ENCODE results near the gene RBMXL2.

RBMXL2 gene

DNA sequence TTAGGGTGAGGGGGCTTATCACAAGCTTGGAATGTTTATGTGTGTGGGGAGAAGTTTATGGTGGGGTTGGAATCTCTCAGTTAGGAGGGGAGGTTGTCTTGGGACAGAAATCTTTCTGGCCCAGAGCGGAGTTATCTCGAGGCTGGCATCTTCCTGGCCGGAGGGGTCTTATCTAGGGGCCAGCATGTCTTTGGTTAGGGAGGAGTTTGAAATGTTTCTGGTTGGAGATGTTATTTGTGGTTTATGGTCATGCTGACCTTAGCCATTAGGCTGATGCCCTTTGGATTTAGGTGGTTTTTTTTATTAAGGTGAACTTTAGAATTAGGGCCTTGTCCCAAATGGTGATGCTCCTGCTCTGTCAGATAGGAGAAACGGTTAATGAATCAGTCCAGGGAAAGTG is 7.9 kb upstream of the RBMXL2 start:
- no peak overlapping the region for H3K4me3 ChIP-seq (ENCODE audit: low read depth in 1 of 2, low read length in 2 of 2)
- no peak overlapping the region for H3K9ac ChIP-seq (ENCODE audit: low read depth in 1 of 2, low read length in 2 of 2)
- H3K27me3 ChIP-seq (ENCODE audit: control insufficient read depth in 1 of 2, insufficient read depth in 2 of 2, low read length in 2 of 2): no peaks in the 10 kb centered on the region
- H3K36me3 ChIP-seq (ENCODE audit: control insufficient read depth in 1 of 2, insufficient read depth in 2 of 2, low read length in 2 of 2): no peaks in the 10 kb centered on the region
- H3K4me1 ChIP-seq (ENCODE audit: control insufficient read depth in 1 of 2, insufficient read depth in 2 of 2, low read length in 2 of 2): no peaks in the 10 kb centered on the region
- no peaks in the 10 kb centered on the region for H3K9me3 ChIP-seq (ENCODE audit: control insufficient read depth in 1 of 2, low read length in 2 of 2)
- no peak overlapping the region for H3K27ac ChIP-seq (ENCODE audit: low read depth, low read length)

DNA sequence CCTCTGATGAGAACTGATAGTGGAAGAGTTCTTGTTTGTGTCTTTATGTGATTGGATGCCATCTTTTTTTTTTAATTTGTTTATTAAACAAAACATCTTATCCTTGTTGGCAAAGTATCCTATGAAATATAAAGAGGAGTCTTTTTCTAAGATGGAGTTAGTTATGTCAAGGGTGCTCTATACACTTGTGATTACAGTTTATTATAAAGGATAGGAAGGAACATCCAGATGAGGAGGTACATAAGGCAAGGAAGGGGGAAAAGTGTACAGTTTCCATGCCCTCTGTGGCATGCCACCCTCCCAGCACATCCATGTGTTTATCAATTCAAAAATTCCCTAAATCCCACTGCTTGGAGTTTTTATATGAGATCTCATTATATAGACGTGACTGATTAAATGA is 7.4 kb upstream of the RBMXL2 start:
- Histone ChIP-seq H3K27me3 (ENCODE audit: control insufficient read depth in 1 of 2, insufficient read depth in 2 of 2, low read length in 2 of 2) (no peaks in the 10 kb centered on the region), H3K4me3 (ENCODE audit: low read depth in 1 of 2, low read length in 2 of 2) (no peak overlapping the region), H3K27ac (ENCODE audit: low read depth, low read length) (no peak overlapping the region), H3K9ac (ENCODE audit: low read depth in 1 of 2, low read length in 2 of 2) (no peak overlapping the region), H3K9me3 (ENCODE audit: control insufficient read depth in 1 of 2, low read length in 2 of 2) (no peaks in the 10 kb centered on the region), H3K36me3 (ENCODE audit: control insufficient read depth in 1 of 2, insufficient read depth in 2 of 2, low read length in 2 of 2) (no peaks in the 10 kb centered on the region), H3K4me1 (ENCODE audit: control insufficient read depth in 1 of 2, insufficient read depth in 2 of 2, low read length in 2 of 2) (no peaks in the 10 kb centered on the region)

DNA sequence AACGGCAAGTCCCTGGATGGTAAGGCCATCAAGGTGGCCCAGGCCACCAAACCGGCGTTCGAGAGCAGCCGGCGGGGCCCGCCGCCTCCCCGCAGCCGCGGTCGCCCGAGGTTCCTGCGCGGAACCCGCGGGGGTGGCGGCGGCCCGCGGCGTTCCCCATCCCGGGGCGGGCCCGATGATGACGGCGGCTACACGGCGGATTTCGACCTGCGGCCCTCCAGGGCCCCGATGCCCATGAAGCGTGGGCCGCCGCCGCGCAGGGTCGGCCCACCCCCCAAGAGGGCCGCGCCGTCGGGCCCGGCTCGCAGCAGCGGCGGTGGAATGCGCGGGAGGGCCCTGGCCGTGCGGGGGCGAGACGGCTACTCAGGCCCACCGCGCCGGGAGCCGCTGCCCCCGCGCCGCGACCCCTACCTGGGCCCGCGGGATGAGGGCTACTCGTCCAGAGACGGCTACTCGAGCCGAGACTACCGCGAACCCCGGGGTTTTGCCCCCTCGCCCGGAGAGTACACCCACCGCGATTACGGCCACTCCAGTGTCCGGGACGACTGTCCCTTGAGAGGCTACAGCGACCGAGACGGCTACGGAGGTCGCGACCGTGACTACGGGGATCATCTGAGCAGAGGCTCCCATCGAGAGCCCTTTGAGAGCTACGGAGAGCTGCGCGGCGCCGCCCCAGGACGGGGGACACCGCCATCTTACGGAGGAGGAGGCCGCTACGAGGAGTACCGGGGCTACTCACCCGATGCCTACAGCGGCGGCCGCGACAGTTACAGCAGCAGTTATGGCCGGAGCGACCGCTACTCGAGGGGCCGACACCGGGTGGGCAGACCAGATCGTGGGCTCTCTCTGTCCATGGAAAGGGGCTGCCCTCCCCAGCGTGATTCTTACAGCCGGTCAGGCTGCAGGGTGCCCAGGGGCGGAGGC is 792 bp downstream of the RBMXL2 start:
- H3K27me3 ChIP-seq (ENCODE audit: control insufficient read depth in 1 of 2, insufficient read depth in 2 of 2, low read length in 2 of 2): no peaks in the 10 kb centered on the region
- H3K4me3 ChIP-seq (ENCODE audit: low read depth in 1 of 2, low read length in 2 of 2): no peak overlapping the region
- no peaks in the 10 kb centered on the region for H3K4me1 ChIP-seq (ENCODE audit: control insufficient read depth in 1 of 2, insufficient read depth in 2 of 2, low read length in 2 of 2)
- H3K9ac ChIP-seq (ENCODE audit: low read depth in 1 of 2, low read length in 2 of 2): no peak overlapping the region
- H3K9me3 ChIP-seq (ENCODE audit: control insufficient read depth in 1 of 2, low read length in 2 of 2): no peaks in the 10 kb centered on the region
- H3K27ac ChIP-seq (ENCODE audit: low read depth, low read length): no peak overlapping the region
- H3K36me3 ChIP-seq (ENCODE audit: control insufficient read depth in 1 of 2, insufficient read depth in 2 of 2, low read length in 2 of 2): no peaks in the 10 kb centered on the region

DNA sequence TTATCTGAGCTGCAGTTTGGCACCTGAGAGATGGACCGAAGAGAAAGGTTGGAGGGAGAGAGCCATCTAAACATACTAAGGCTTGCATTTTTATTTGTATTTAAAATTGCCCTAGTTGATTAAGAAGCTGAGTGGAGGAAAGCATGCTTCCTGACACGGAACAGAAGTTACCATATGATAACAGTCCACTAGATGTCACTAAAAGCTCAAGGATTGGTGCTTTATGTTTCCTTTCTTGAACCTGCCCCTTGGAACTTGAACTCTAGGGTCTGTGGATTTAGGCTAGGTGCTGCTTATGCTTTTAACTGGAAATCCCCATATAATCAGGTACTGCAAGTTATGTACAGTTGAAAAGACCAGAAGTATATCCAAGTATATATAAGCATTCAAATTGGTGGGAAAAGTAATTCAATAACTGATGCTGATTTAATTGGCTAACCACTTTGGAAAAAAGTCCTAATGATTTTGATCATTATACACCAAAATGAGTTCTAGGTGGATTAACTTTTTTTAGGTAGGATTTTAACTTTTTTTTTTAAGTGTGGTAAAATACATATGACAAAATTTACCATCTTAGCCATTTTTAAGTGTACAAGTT is 9.5 kb downstream of the RBMXL2 start:
- no peak overlapping the region for H3K9ac ChIP-seq (ENCODE audit: low read depth in 1 of 2, low read length in 2 of 2)
- no peaks in the 10 kb centered on the region for H3K9me3 ChIP-seq (ENCODE audit: control insufficient read depth in 1 of 2, low read length in 2 of 2)
- no peak overlapping the region for H3K27ac ChIP-seq (ENCODE audit: low read depth, low read length)
- no peaks in the 10 kb centered on the region for H3K27me3 ChIP-seq (ENCODE audit: control insufficient read depth in 1 of 2, insufficient read depth in 2 of 2, low read length in 2 of 2)
- H3K36me3 ChIP-seq (ENCODE audit: control insufficient read depth in 1 of 2, insufficient read depth in 2 of 2, low read length in 2 of 2): no peaks in the 10 kb centered on the region
- H3K4me1 ChIP-seq (ENCODE audit: control insufficient read depth in 1 of 2, insufficient read depth in 2 of 2, low read length in 2 of 2): no peaks in the 10 kb centered on the region
- H3K4me3 ChIP-seq (ENCODE audit: low read depth in 1 of 2, low read length in 2 of 2): no peak overlapping the region

DNA sequence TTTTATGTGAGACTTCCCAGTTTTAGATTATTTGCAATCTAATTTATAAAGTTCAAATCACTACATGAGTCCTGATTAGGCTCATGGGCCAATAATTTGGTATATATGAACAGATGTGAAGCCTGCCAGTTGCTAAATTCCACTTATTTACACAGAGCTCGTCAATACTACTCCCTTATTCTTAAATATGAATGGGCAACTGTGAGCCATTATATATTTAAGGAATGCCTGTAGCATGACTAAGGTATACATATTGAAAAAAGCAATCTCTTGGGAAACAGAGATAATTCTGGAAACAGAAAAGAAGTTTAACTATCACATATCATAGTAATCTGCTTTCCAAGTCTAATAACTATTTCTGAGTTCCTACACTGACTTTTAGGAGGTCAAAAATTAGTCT is 27.0 kb downstream of the RBMXL2 start:
- Histone ChIP-seq H3K27ac (ENCODE audit: low read depth, low read length) (no peak overlapping the region), H3K4me1 (ENCODE audit: control insufficient read depth in 1 of 2, insufficient read depth in 2 of 2, low read length in 2 of 2) (no peaks in the 10 kb centered on the region), H3K9me3 (ENCODE audit: control insufficient read depth in 1 of 2, low read length in 2 of 2) (no peaks in the 10 kb centered on the region), H3K27me3 (ENCODE audit: control insufficient read depth in 1 of 2, insufficient read depth in 2 of 2, low read length in 2 of 2) (no peaks in the 10 kb centered on the region), H3K4me3 (ENCODE audit: low read depth in 1 of 2, low read length in 2 of 2) (no peak overlapping the region), H3K9ac (ENCODE audit: low read depth in 1 of 2, low read length in 2 of 2) (no peak overlapping the region), H3K36me3 (ENCODE audit: control insufficient read depth in 1 of 2, insufficient read depth in 2 of 2, low read length in 2 of 2) (no peaks in the 10 kb centered on the region)

DNA sequence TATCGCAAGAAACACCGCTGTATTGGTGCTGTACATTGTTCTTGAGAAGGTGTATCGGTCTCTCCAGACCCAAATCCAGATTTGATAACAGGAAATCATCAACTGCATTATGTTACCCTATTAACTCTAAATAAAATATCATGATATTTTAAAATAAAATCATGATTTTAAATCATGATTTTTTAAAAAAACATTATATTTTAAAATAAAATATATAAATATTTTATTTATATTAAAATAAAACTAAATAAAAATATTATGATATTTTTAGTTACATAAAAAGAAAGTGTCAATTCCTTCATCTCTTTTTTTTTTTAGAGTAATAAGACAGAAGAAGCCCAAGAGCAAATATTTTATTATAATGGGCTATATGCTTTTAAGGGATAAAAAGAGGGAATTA is 27.6 kb downstream of the RBMXL2 start:
- Histone ChIP-seq H3K27me3 (ENCODE audit: control insufficient read depth in 1 of 2, insufficient read depth in 2 of 2, low read length in 2 of 2) (no peaks in the 10 kb centered on the region), H3K36me3 (ENCODE audit: control insufficient read depth in 1 of 2, insufficient read depth in 2 of 2, low read length in 2 of 2) (no peaks in the 10 kb centered on the region), H3K9me3 (ENCODE audit: control insufficient read depth in 1 of 2, low read length in 2 of 2) (no peaks in the 10 kb centered on the region), H3K27ac (ENCODE audit: low read depth, low read length) (no peak overlapping the region), H3K4me3 (ENCODE audit: low read depth in 1 of 2, low read length in 2 of 2) (no peak overlapping the region), H3K9ac (ENCODE audit: low read depth in 1 of 2, low read length in 2 of 2) (no peak overlapping the region), H3K4me1 (ENCODE audit: control insufficient read depth in 1 of 2, insufficient read depth in 2 of 2, low read length in 2 of 2) (no peaks in the 10 kb centered on the region)

DNA sequence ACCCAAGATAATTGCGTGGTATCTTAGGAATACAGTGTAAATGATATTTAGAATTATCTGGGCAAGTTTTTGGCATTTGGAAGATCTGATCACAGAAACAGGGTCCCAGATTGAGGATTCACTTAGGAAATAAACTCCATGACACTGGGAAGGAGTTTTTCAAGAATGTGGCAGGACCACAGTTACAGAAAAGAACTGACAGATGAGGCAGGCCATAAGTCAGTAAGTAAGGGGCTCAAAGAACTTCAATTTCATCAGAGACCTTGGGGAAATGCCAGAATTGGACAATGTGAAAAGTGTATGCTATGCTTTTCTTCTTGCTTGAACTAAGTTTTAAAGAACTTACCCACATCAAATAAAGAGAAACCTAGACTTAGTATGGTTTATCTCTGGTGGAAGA is 49.3 kb downstream of the RBMXL2 start:
- Histone ChIP-seq H3K4me1 (ENCODE audit: control insufficient read depth in 1 of 2, insufficient read depth in 2 of 2, low read length in 2 of 2) (no peaks in the 10 kb centered on the region), H3K36me3 (ENCODE audit: control insufficient read depth in 1 of 2, insufficient read depth in 2 of 2, low read length in 2 of 2) (no peaks in the 10 kb centered on the region), H3K9ac (ENCODE audit: low read depth in 1 of 2, low read length in 2 of 2) (no peak overlapping the region), H3K27ac (ENCODE audit: low read depth, low read length) (no peak overlapping the region), H3K4me3 (ENCODE audit: low read depth in 1 of 2, low read length in 2 of 2) (no peak overlapping the region), H3K27me3 (ENCODE audit: control insufficient read depth in 1 of 2, insufficient read depth in 2 of 2, low read length in 2 of 2) (no peaks in the 10 kb centered on the region), H3K9me3 (ENCODE audit: control insufficient read depth in 1 of 2, low read length in 2 of 2) (no peaks in the 10 kb centered on the region)
